Fibroblast of mammary gland (primary cell): Measurements from ENCODE around the gene SMCHD1.

Source experiments
- DNase-seq: peaks from one replicate; pipeline ENCODE4 v3.0.0-alpha.2; 2010; ENCODE audit warnings: low read depth
- H3K4me3 ChIP-seq: 2 replicates; pipeline ENCODE4 v1.5.1; 2011; ENCODE audit warnings: low read depth, mild to moderate bottlenecking, low read length, moderate library complexity; ENCODE audit not compliant: control insufficient read depth
- CTCF ChIP-seq: conservative IDR thresholded peaks from 2 replicates; pipeline ENCODE4 v1.5.1; 2011; ENCODE audit warnings: low read depth, low read length, inconsistent platforms; ENCODE audit not compliant: control insufficient read depth, insufficient read depth

The SMCHD1 gene

GRCh38 chr18:2697184-2697583 lies 41.7 kb downstream of the SMCHD1 start:
- TF ChIP-seq CTCF = no peak
- no peak for DNase-seq
- no peak overlapping the region for H3K4me3 ChIP-seq

- no peak for TF ChIP-seq CTCF
- DNase-seq = no peak
- no peak overlapping the region for H3K4me3 ChIP-seq
Measured at GRCh38 chr18:2699001-2699400, 43.5 kb downstream of the SMCHD1 start.

GRCh38 chr18:2704541-2704940 lies 49.0 kb downstream of the SMCHD1 start:
- no peak overlapping the region for H3K4me3 ChIP-seq
- no peak for DNase-seq
- no peak for TF ChIP-seq CTCF

GRCh38 chr18:2706903-2707302 lies 51.4 kb downstream of the SMCHD1 start:
- TF ChIP-seq CTCF = no peak

GRCh38 chr18:2707551-2708168 lies 52.1 kb downstream of the SMCHD1 start:
- no peak for TF ChIP-seq CTCF
- no peak for DNase-seq
- H3K4me3 ChIP-seq = no peak overlapping the region

More at GRCh38 chr18:2706903-2707302, 51.4 kb downstream of the SMCHD1 start:
- H3K4me3 ChIP-seq = no peak overlapping the region
- no peak for DNase-seq

- no peak for TF ChIP-seq CTCF
- no peak overlapping the region for H3K4me3 ChIP-seq
- no peak for DNase-seq
Measured at GRCh38 chr18:2709316-2709715, 53.8 kb downstream of the SMCHD1 start.

GRCh38 chr18:2714140-2714539 lies 58.6 kb downstream of the SMCHD1 start:
- TF ChIP-seq CTCF = no peak
- no peak overlapping the region for H3K4me3 ChIP-seq
- DNase-seq = no peak
